GM21825 (cell line): ENCODE data around the gene SPP2.

ENCODE experiments used
- ATAC-seq: cut with Tn5 transposase; IDR thresholded peaks from one replicate; pipeline ENCODE4 v1.9.1; 2021; ENCODE audit warnings: mild to moderate bottlenecking, moderate library complexity; ENCODE audit not compliant: unreplicated experiment

The SPP2 gene

GRCh38 chr2:234033885-234034284 lies 16.6 kb upstream of the SPP2 start:
- ATAC-seq = no peak

GRCh38 chr2:234038076-234038802 lies 12.3 kb upstream of the SPP2 start:
- no peak for ATAC-seq

- ATAC-seq = no peak
These were observed 6.3 kb upstream of the SPP2 start for GRCh38 chr2:234044157-234044556.

GRCh38 chr2:234046521-234046920 lies 4.0 kb upstream of the SPP2 start:
- no peak for ATAC-seq

GRCh38 chr2:234047361-234047760 lies 3.1 kb upstream of the SPP2 start:
- ATAC-seq = no peak

- no peak for ATAC-seq
These were observed 2.5 kb upstream of the SPP2 start for GRCh38 chr2:234048049-234048448.

GRCh38 chr2:234051374-234052070 lies 1.0 kb downstream of the SPP2 start:
- no peak for ATAC-seq

- no peak for ATAC-seq
These were observed 8.4 kb downstream of the SPP2 start for GRCh38 chr2:234058881-234059280.

- ATAC-seq = no peak
These were observed 9.7 kb downstream of the SPP2 start for GRCh38 chr2:234060236-234060635.

GRCh38 chr2:234061624-234062257 lies 11.2 kb downstream of the SPP2 start:
- ATAC-seq = no peak

GRCh38 chr2:234066587-234066986 lies 16.1 kb downstream of the SPP2 start:
- ATAC-seq = no peak

- no peak for ATAC-seq
These were observed 21.2 kb downstream of the SPP2 start for GRCh38 chr2:234071664-234072063.

GRCh38 chr2:234072454-234072853 lies 22.0 kb downstream of the SPP2 start:
- ATAC-seq = no peak

- no peak for ATAC-seq
These were observed 24.4 kb downstream of the SPP2 start for GRCh38 chr2:234074751-234075517.

GRCh38 chr2:234075518-234075915 lies 25.0 kb downstream of the SPP2 start:
- no peak for ATAC-seq

GRCh38 chr2:234075947-234076346 lies 25.4 kb downstream of the SPP2 start:
- no peak for ATAC-seq

GRCh38 chr2:234076451-234076850 lies 25.9 kb downstream of the SPP2 start:
- ATAC-seq = no peak

GRCh38 chr2:234078129-234078528 lies 27.6 kb downstream of the SPP2 start:
- no peak for ATAC-seq

- no peak for ATAC-seq
These were observed 31.7 kb downstream of the SPP2 start for GRCh38 chr2:234081970-234082822.

GRCh38 chr2:234083572-234084348 lies 33.3 kb downstream of the SPP2 start:
- no peak for ATAC-seq
